GM21723 (cell line): ENCODE data around the gene HIVEP3.

Experiments used
- ATAC-seq: cut with Tn5 transposase; IDR thresholded peaks from one replicate; pipeline ENCODE4 v1.9.1; 2021; ENCODE audit warnings: mild to moderate bottlenecking, moderate library complexity; ENCODE audit not compliant: unreplicated experiment

HIVEP3 gene

DNA sequence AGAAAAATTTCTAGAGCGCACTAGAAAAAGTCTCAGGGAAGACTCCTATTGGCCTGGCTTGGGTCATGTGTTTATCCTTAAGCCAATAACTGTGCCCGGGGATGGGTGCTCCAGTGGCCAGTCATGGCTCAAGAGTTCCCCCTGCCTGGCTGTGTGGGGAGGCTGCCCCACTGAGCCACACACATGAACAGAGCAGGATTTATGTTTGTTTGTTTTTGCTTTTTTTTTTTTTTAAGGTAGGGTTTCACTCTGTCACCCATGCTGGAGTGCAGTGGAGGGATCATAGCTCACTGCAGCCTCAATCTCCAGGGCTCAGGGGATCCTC, 456.1 kb downstream of the HIVEP3 start:
- ATAC-seq = no peak

DNA sequence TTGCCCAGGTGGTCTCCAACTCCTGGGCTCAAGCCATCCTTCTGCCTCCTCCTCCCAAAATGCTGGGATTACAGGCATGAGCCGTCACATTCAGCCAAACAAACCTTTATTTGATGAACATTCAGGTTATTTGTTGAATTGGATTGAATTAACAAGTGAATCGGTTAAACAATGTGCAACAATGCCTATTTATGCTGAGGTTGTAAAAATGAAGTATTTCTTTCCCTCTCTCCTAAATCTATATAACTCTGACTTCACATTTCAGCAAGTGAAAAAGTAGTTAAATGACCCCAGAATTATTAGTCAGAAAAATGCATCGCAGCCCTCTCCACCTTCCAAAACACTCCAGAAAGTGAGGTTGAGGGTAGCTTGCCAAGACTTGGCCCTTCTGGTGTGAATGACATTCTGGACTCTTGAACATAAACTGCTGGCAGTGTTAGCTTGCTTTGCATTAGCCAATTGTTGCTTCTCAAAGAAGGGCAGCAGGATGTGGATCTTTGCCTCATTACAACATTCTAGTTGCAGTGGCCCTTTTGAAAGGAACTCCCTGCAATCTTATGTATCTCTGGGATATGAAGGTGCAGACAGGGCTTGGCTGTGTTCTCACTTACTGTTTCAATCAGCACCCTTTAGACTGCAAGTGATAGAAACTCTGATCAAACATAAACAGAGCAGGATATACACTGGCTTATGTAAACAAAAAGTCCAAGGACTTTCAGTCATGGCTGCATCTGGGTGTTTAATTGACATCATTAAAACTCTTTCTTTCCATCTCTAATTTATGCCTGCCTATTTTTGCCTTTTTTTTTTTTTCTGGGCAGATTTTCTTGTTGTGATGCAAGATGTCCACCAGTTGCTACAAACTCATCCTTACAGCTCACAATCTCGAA, 456.7 kb downstream of the HIVEP3 start:
- ATAC-seq = no peak

DNA sequence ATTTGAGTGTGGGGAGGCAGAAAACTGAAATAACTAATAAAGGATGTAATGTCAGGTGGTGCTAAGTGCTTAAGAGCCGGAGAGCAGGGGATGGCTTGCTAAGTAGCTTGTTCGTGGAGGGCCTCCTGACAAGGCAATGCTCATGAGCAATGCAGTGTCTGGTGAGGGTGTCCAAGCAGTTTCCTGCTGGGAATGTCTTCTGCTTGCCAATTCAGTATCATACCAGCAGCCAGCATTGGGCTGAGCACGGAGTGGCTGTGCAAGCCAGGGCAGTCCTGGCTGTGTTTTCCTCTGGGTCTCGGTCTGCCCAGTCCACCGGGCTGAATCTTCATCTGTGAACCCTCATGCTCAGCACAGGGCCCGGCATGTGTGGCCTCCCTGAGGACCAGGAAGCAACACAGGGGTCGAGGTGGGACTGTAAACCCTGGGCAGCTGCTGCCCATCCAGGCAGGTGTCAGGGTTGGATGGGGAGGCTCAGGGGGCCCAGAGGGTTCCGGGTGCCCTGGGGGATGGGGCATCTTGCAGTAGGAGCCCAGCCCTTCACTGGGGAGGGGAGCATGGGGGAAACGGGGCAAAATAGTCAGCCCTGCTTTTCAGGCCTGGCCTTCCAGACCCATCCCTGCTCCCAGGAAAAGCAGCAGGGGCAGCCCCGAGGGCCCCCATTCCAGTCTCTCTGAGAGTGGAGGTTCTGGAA, 461.7 kb downstream of the HIVEP3 start:
- no peak for ATAC-seq
